HG03095 (cell line): ENCODE data around the gene CCNY.

Source experiments
- ATAC-seq: cut with Tn5 transposase; IDR thresholded peaks from one replicate; pipeline ENCODE4 v1.9.1; 2021; ENCODE audit warnings: moderate library complexity; ENCODE audit not compliant: unreplicated experiment

The CCNY gene

GRCh38 chr10:35467186-35467585, 130.9 kb downstream of the CCNY start:
- no peak for ATAC-seq

- no peak for ATAC-seq
Observed at GRCh38 chr10:35470248-35470924, 134.1 kb downstream of the CCNY start.

- no peak for ATAC-seq
Observed at GRCh38 chr10:35470925-35471315, 134.6 kb downstream of the CCNY start.

- ATAC-seq, result no peak
Observed at GRCh38 chr10:35471435-35471834, 135.1 kb downstream of the CCNY start.

GRCh38 chr10:35480142-35480541, 143.8 kb downstream of the CCNY start:
- ATAC-seq, result no peak

GRCh38 chr10:35481413-35481812, 145.1 kb downstream of the CCNY start:
- no peak for ATAC-seq

GRCh38 chr10:35486297-35486990, 150.1 kb downstream of the CCNY start:
- no peak for ATAC-seq

- ATAC-seq, result no peak
Observed at GRCh38 chr10:35487336-35488034, 151.2 kb downstream of the CCNY start.

- ATAC-seq, result no peak
Observed at GRCh38 chr10:35488228-35488627, 151.9 kb downstream of the CCNY start.

- ATAC-seq, result no peak
Observed at GRCh38 chr10:35492386-35493195, 156.3 kb downstream of the CCNY start.

- ATAC-seq, result no peak
Observed at GRCh38 chr10:35493196-35494118, 157.1 kb downstream of the CCNY start.

GRCh38 chr10:35495521-35496119, 159.3 kb downstream of the CCNY start:
- ATAC-seq, result peak; percentile 49

- no peak for ATAC-seq
Observed at GRCh38 chr10:35497909-35498308, 161.6 kb downstream of the CCNY start.

GRCh38 chr10:35498693-35499092, 162.4 kb downstream of the CCNY start:
- peak; percentile 55 for ATAC-seq

- ATAC-seq, result no peak
Observed at GRCh38 chr10:35501923-35502322, 165.6 kb downstream of the CCNY start.

- ATAC-seq, result no peak
Observed at GRCh38 chr10:35502692-35503091, 166.4 kb downstream of the CCNY start.

GRCh38 chr10:35503578-35503977, 167.3 kb downstream of the CCNY start:
- no peak for ATAC-seq

GRCh38 chr10:35504132-35504531, 167.8 kb downstream of the CCNY start:
- no peak for ATAC-seq

- no peak for ATAC-seq
Observed at GRCh38 chr10:35505241-35505873, 169.0 kb downstream of the CCNY start.
